AG09319 (cell line): ENCODE data around the gene RBCK1.
A peak's percentile ranks its signal among the peaks of the same experiment; 100 is the strongest.
"Not testable (repeated sequence)": the region's sequence is repeated elsewhere in the genome, so short reads cannot be mapped to it uniquely, and the experiment has no call there.

ENCODE experiments used
- DNase-seq: peaks from one replicate; pipeline ENCODE4 v3.0.0-alpha.2; 2010; ENCODE audit warnings: low read depth; ENCODE audit errors: extremely low read depth
- CTCF ChIP-seq: IDR thresholded peaks from 2 replicates; pipeline ENCODE4 v1.5.1; 2011; ENCODE audit warnings: low read depth, mild to moderate bottlenecking, inconsistent platforms, low read length, moderate library complexity

RBCK1 gene

GRCh38 chr20:380763-381580 lies 27.1 kb upstream of the RBCK1 start:
- peak; percentile 72 for DNase-seq
- TF ChIP-seq CTCF, result no peak; the same call in 1 of the 2 replicates

- DNase-seq, result peak; percentile 80
- TF ChIP-seq CTCF, result no peak
Measured at GRCh38 chr20:381581-382290, 26.4 kb upstream of the RBCK1 start.

GRCh38 chr20:382291-383115 lies 25.6 kb upstream of the RBCK1 start:
- TF ChIP-seq CTCF, result no peak
- no peak for DNase-seq

GRCh38 chr20:383889-384288 lies 24.2 kb upstream of the RBCK1 start:
- TF ChIP-seq CTCF, result no peak
- no peak for DNase-seq

- DNase-seq, result no peak
- TF ChIP-seq CTCF, result no peak
Measured at GRCh38 chr20:384723-385122, 23.4 kb upstream of the RBCK1 start.

- no peak for TF ChIP-seq CTCF
- DNase-seq, result no peak
Measured at GRCh38 chr20:385448-385847, 22.7 kb upstream of the RBCK1 start.

- DNase-seq, result not testable (repeated sequence)
Measured at GRCh38 chr20:386634-387033, 21.5 kb upstream of the RBCK1 start.
